Trophoblast cell (in vitro differentiated cells and primary cell): ENCODE measurements around the gene NDUFA7.
A peak's percentile ranks its signal among the peaks of the same experiment; 100 is the strongest.

Experiments
- DNase-seq, 2 donors: peaks; one replicate each; pipeline ENCODE4 v3.0.0-alpha.2; 2016
- H2AFZ ChIP-seq: 2 replicates; pipeline ENCODE4 v1.6.1; 2013; ENCODE audit warnings: low read length, moderate library complexity, mild to moderate bottlenecking; ENCODE audit not compliant: insufficient read depth, poor library complexity
- H2AK5ac ChIP-seq: 2 replicates; pipeline ENCODE4 v1.6.1; 2013; ENCODE audit warnings: mild to moderate bottlenecking, low read length
- H2BK120ac ChIP-seq: 2 replicates; pipeline ENCODE4 v1.6.1; 2013; ENCODE audit warnings: low read length, mild to moderate bottlenecking, moderate library complexity; ENCODE audit not compliant: insufficient read depth, poor library complexity
- H2BK12ac ChIP-seq: 2 replicates; pipeline ENCODE4 v1.6.1; 2013; ENCODE audit warnings: mild to moderate bottlenecking, low read length, moderate library complexity
- H2BK5ac ChIP-seq: 2 replicates; pipeline ENCODE4 v1.6.1; 2013; ENCODE audit warnings: low read length, low read depth, moderate library complexity, mild to moderate bottlenecking; ENCODE audit not compliant: poor library complexity
- H3K14ac ChIP-seq: 2 replicates; pipeline ENCODE4 v1.6.1; 2013; ENCODE audit warnings: mild to moderate bottlenecking, low read length
- H3K18ac ChIP-seq: 2 replicates; pipeline ENCODE4 v1.6.1; 2013; ENCODE audit warnings: mild to moderate bottlenecking, low read length
- H3K23ac ChIP-seq: 2 replicates; pipeline ENCODE4 v1.6.1; 2013; ENCODE audit warnings: low read length
- H3K27ac ChIP-seq: 2 replicates; pipeline ENCODE4 v1.5.1; 2013; ENCODE audit warnings: low read depth, mild to moderate bottlenecking, inconsistent platforms, low read length, moderate library complexity
- H3K27me3 ChIP-seq: 2 replicates; pipeline ENCODE4 v1.6.1; 2013; ENCODE audit warnings: inconsistent platforms, mild to moderate bottlenecking, low read length, moderate library complexity; ENCODE audit not compliant: insufficient read depth
- H3K36me3 ChIP-seq, 2 experiments: 1 replicate in 1 of 2; 2 replicates in 1 of 2; pipeline ENCODE4 v1.6.1; 2013; ENCODE audit warnings: low read length in 2 of 2, mild to moderate bottlenecking in 2 of 2, moderate library complexity in 1 of 2; ENCODE audit not compliant: insufficient read depth in 2 of 2, control insufficient read depth in 1 of 2
- H3K4ac ChIP-seq: 2 replicates; pipeline ENCODE4 v1.6.1; 2013; ENCODE audit warnings: low read depth, mild to moderate bottlenecking, low read length, moderate library complexity
- H3K4me1 ChIP-seq, 2 experiments: 1 replicate in 1 of 2; 2 replicates in 1 of 2; pipeline ENCODE4 v1.6.1; 2013; ENCODE audit warnings: low read length in 2 of 2, mild to moderate bottlenecking in 2 of 2, moderate library complexity in 1 of 2; ENCODE audit not compliant: insufficient read depth in 2 of 2, control insufficient read depth in 1 of 2
- H3K4me2 ChIP-seq: 2 replicates; pipeline ENCODE4 v1.6.1; 2013; ENCODE audit warnings: inconsistent platforms, mild to moderate bottlenecking, low read length, moderate library complexity
- H3K4me3 ChIP-seq: 2 replicates; pipeline ENCODE4 v1.5.1; 2013; ENCODE audit warnings: mild to moderate bottlenecking, low read depth, low read length, inconsistent platforms
- H3K79me1 ChIP-seq: one replicate; pipeline ENCODE4 v1.6.1; 2013; ENCODE audit warnings: low read length
- H3K79me2 ChIP-seq: 2 replicates; pipeline ENCODE4 v1.6.1; 2013; ENCODE audit warnings: low read length, mild to moderate bottlenecking; ENCODE audit not compliant: control insufficient read depth, insufficient read depth, poor library complexity
- H3K9ac ChIP-seq: 2 replicates; pipeline ENCODE4 v1.6.1; 2013; ENCODE audit warnings: mild to moderate bottlenecking, low read length
- H3K9me3 ChIP-seq: 2 replicates; pipeline ENCODE4 v1.6.1; 2013; ENCODE audit warnings: low read depth, mild to moderate bottlenecking, control low read depth, inconsistent platforms, low read length; ENCODE audit not compliant: insufficient read depth
- H4K12ac ChIP-seq: 2 replicates; pipeline ENCODE4 v1.6.1; 2013; ENCODE audit warnings: low read depth, mild to moderate bottlenecking, low read length, moderate library complexity
- H4K8ac ChIP-seq: 2 replicates; pipeline ENCODE4 v1.6.1; 2013; ENCODE audit warnings: low read depth, mild to moderate bottlenecking, low read length, moderate library complexity
- H4K91ac ChIP-seq: one replicate; pipeline ENCODE4 v1.6.1; 2013; ENCODE audit warnings: low read depth, mild to moderate bottlenecking, low read length, moderate library complexity
- WGBS: extraction: QIAGEN DNeasy Blood & Tissue Kit; methylation state at CpG from one replicate; pipeline ENCODE4 v1.1.7; 2013; ENCODE audit warnings: missing lambda C conversion rate; ENCODE audit not compliant: insufficient read length, insufficient coverage; ENCODE audit errors: extremely low coverage; 5-methylcytosine and 5-hydroxymethylcytosine counted together

NDUFA7 gene

DNA sequence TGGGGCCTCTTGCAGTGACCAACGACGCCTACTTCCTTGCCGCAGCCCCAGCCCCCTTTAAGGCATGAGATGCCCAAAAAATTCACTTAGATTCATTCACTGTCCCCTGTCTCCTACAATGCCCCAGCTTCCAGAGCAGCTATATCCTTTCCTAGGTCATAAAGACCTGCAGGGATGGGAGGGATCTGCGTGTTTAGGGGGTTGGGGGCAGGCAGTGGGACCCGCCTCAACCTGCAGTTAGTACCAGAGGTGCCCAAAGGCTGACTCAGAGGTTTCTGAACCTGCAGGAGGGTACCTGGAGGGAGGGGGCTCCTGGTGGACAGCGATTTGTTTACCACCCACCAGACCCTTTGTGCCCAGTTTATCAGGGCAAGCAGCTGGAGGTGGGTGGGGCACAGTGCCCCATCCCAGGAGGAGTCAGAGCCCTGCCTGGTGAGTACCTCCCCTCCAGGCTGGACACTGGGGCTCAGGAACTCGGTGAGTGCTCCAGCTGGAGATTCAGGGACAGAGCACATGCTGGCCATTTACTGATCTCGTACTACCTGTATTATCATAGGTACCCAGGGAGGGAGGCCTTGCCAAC lies 10.2 kb upstream of the NDUFA7 start:
- Histone ChIP-seq H3K36me3 (no peaks in the 10 kb centered on the region), H3K18ac (no peak overlapping the region), H3K79me2 (no peaks in the 10 kb centered on the region), H3K23ac (no peak overlapping the region), H2AFZ (no peak overlapping the region), H2AK5ac (no peak overlapping the region), H4K91ac (no peak overlapping the region), H3K4me1 (peaks cover 10 to 12% of the 10 kb centered on the region in 2 experiments), H2BK12ac (no peak overlapping the region), H3K4me2 (no peak overlapping the region), H3K79me1 (peaks cover 2% of the 10 kb centered on the region), H3K9ac (no peak overlapping the region), H3K4me3 (no peak overlapping the region), H3K9me3 (peaks cover 1% of the 10 kb centered on the region), H3K27me3 (peaks cover 33% of the 10 kb centered on the region), H3K27ac (no peak overlapping the region), H4K12ac (no peak overlapping the region), H3K4ac (no peak overlapping the region), H3K14ac (no peak overlapping the region), H4K8ac (no peak overlapping the region), H2BK120ac (no peak overlapping the region), H2BK5ac (no peak overlapping the region)
- no peak for DNase-seq
- no CpG with 5 or more reads among the region's 8 CpGs for WGBS

- Histone ChIP-seq H3K36me3 (no peaks in the 10 kb centered on the region), H3K9ac (no peak overlapping the region), H2BK5ac (no peak overlapping the region), H3K14ac (no peak overlapping the region), H4K8ac (no peak overlapping the region), H2BK120ac (no peak overlapping the region), H3K9me3 (peaks cover 1% of the 10 kb centered on the region), H2BK12ac (no peak overlapping the region), H3K27ac (no peak overlapping the region), H3K4ac (no peak overlapping the region), H3K4me1 (peaks cover 6 to 7% of the 10 kb centered on the region in 2 experiments), H3K4me2 (no peak overlapping the region), H3K79me2 (no peaks in the 10 kb centered on the region), H3K79me1 (peaks cover 2% of the 10 kb centered on the region), H3K27me3 (peaks cover 22% of the 10 kb centered on the region), H4K12ac (no peak overlapping the region), H2AK5ac (no peak overlapping the region), H3K23ac (no peak overlapping the region), H3K4me3 (no peak overlapping the region), H2AFZ (peak overlapping the region; percentile 8), H4K91ac (no peak overlapping the region), H3K18ac (no peak overlapping the region)
- no CpG with 5 or more reads among the region's 3 CpGs for WGBS
- DNase-seq = no peak
Observed at GRCh38 chr19:8329996-8330395, 8.8 kb upstream of the NDUFA7 start.

GRCh38 chr19:8325454-8325853 lies 4.3 kb upstream of the NDUFA7 start:
- DNase-seq = no peak
- Histone ChIP-seq H3K18ac (no peak overlapping the region), H2AFZ (no peak overlapping the region), H3K14ac (no peak overlapping the region), H3K79me2 (peaks cover 18% of the 10 kb centered on the region), H3K79me1 (peaks cover 10% of the 10 kb centered on the region), H3K4me3 (no peak overlapping the region), H3K23ac (no peak overlapping the region), H2AK5ac (no peak overlapping the region), H3K4ac (no peak overlapping the region), H3K9me3 (peaks cover 1% of the 10 kb centered on the region), H3K36me3 (peaks cover 22 to 23% of the 10 kb centered on the region in 2 experiments), H2BK12ac (no peak overlapping the region), H3K4me2 (no peak overlapping the region), H2BK120ac (no peak overlapping the region), H4K91ac (no peak overlapping the region), H4K8ac (no peak overlapping the region), H4K12ac (no peak overlapping the region), H3K27me3 (no peaks in the 10 kb centered on the region), H2BK5ac (no peak overlapping the region), H3K27ac (no peak overlapping the region), H3K9ac (no peak overlapping the region), H3K4me1 (peaks cover 8% of the 10 kb centered on the region in 2 experiments)
- WGBS = no CpG with 5 or more reads among the region's 3 CpGs

GRCh38 chr19:8324186-8325050 lies 3.2 kb upstream of the NDUFA7 start:
- Histone ChIP-seq H3K79me1 (peaks cover 10% of the 10 kb centered on the region), H2BK120ac (no peak overlapping the region), H3K4me2 (no peak overlapping the region), H3K14ac (no peak overlapping the region), H3K9ac (no peak overlapping the region), H3K27me3 (no peaks in the 10 kb centered on the region), H2BK5ac (no peak overlapping the region), H4K8ac (no peak overlapping the region), H3K18ac (no peak overlapping the region), H2BK12ac (no peak overlapping the region), H3K27ac (no peak overlapping the region), H4K91ac (no peak overlapping the region), H2AFZ (no peak overlapping the region), H3K79me2 (peaks cover 18% of the 10 kb centered on the region), H3K4me3 (no peak overlapping the region), H3K4ac (no peak overlapping the region), H3K4me1 (peaks cover 8 to 9% of the 10 kb centered on the region in 2 experiments), H3K9me3 (peaks cover 1% of the 10 kb centered on the region), H2AK5ac (no peak overlapping the region), H3K23ac (no peak overlapping the region), H3K36me3 (peaks cover 22 to 23% of the 10 kb centered on the region in 2 experiments), H4K12ac (no peak overlapping the region)
- no CpG with 5 or more reads among the region's 17 CpGs for whole genome bisulfite sequencing
- DNase-seq = no peak
